C4-2B (cell line): ENCODE results near the gene CHSY3.

Experiments
- CTCF ChIP-seq: fragments of 450-650 bp; conservative IDR thresholded peaks from 2 replicates; pipeline ENCODE4 v1.5.1; 2017; ENCODE audit warnings: mild to moderate bottlenecking
- ZFX ChIP-seq: fragments of 450-650 bp; IDR thresholded peaks from 2 replicates; pipeline ENCODE4 v1.6.1; 2017

- TF ChIP-seq CTCF (no peak; the same call in 1 of the 2 replicates), ZFX (no peak)
Measured at GRCh38 chr5:129904102-129904666, at the start of gene CHSY3.
